ENCODE measurements around the gene PNISR.

GRCh38 chr6:99369533-99369932, 55.6 kb downstream of the PNISR start:
- TF ChIP-seq CTCF (IDR thresholded peaks at IDR 0.05; ENCODE audit: low read depth, low read length, poor library complexity, severe bottlenecking) (no peak), EZH2phosphoT487 (IDR thresholded peaks at IDR 0.05; ENCODE audit: borderline replicate concordance, low read length) (no peak)
